CD4-positive, alpha-beta T cell treated with Interleukin-15 for 4 hours (primary cell): ENCODE measurements around the gene GRM7.

Experiments
- DNase-seq: peaks from one replicate; pipeline ENCODE4 v3.0.0-alpha.2; 2020; ENCODE audit warnings: low spot score

Gene GRM7

GRCh38 chr3:7504886-7505775, 644.2 kb downstream of the GRM7 start:
- no peak for DNase-seq

- DNase-seq: no peak
Measured at GRCh38 chr3:7506606-7507180, 645.8 kb downstream of the GRM7 start.

- no peak for DNase-seq
Measured at GRCh38 chr3:7508821-7509220, 647.9 kb downstream of the GRM7 start.

GRCh38 chr3:7512048-7512447, 651.1 kb downstream of the GRM7 start:
- DNase-seq: no peak

- DNase-seq: no peak
Measured at GRCh38 chr3:7518026-7518425, 657.1 kb downstream of the GRM7 start.

GRCh38 chr3:7518456-7518855, 657.5 kb downstream of the GRM7 start:
- no peak for DNase-seq

- DNase-seq: no peak
Measured at GRCh38 chr3:7520059-7520458, 659.1 kb downstream of the GRM7 start.

- no peak for DNase-seq
Measured at GRCh38 chr3:7520593-7520992, 659.7 kb downstream of the GRM7 start.

GRCh38 chr3:7536510-7536909, 675.6 kb downstream of the GRM7 start:
- DNase-seq: no peak

- no peak for DNase-seq
Measured at GRCh38 chr3:7536921-7537320, 676.0 kb downstream of the GRM7 start.

GRCh38 chr3:7543294-7543880, 682.5 kb downstream of the GRM7 start:
- DNase-seq: no peak

- no peak for DNase-seq
Measured at GRCh38 chr3:7545334-7545733, 684.4 kb downstream of the GRM7 start.

- DNase-seq: no peak
Measured at GRCh38 chr3:7546253-7546652, 685.3 kb downstream of the GRM7 start.

GRCh38 chr3:7547826-7548225, 686.9 kb downstream of the GRM7 start:
- DNase-seq: no peak

GRCh38 chr3:7562892-7563291, 702.0 kb downstream of the GRM7 start:
- no peak for DNase-seq

- DNase-seq: no peak
Measured at GRCh38 chr3:7565574-7565973, 704.7 kb downstream of the GRM7 start.

- DNase-seq: no peak
Measured at GRCh38 chr3:7567160-7567559, 706.2 kb downstream of the GRM7 start.

- no peak for DNase-seq
Measured at GRCh38 chr3:7568526-7569184, 707.7 kb downstream of the GRM7 start.

GRCh38 chr3:7573330-7573729, 712.4 kb downstream of the GRM7 start:
- DNase-seq: no peak

GRCh38 chr3:7574435-7574834, 713.5 kb downstream of the GRM7 start:
- no peak for DNase-seq

- DNase-seq: no peak
Measured at GRCh38 chr3:7576071-7576470, 715.2 kb downstream of the GRM7 start.

- DNase-seq: no peak
Measured at GRCh38 chr3:7576506-7576905, 715.6 kb downstream of the GRM7 start.

- no peak for DNase-seq
Measured at GRCh38 chr3:7577513-7577912, 716.6 kb downstream of the GRM7 start.
